H9 (cell line): ENCODE results near the gene UCP3. TPM values are rescaled to one million over a fixed set of nuclear protein-coding genes. Genes with fewer than 3 reads are reported as not detected.

Experiments used
- DNase-seq: peaks from one replicate; pipeline ENCODE4 v3.0.0-alpha.2; 2017
- H2AFZ ChIP-seq: one replicate; pipeline ENCODE4 v1.6.1; 2013; ENCODE audit warnings: mild to moderate bottlenecking, low read length, control low read depth, moderate library complexity
- H2AK5ac ChIP-seq: 2 replicates; pipeline ENCODE4 v1.6.1; 2013; ENCODE audit warnings: low read length, control low read depth, mixed read lengths; ENCODE audit not compliant: insufficient read length
- H2BK120ac ChIP-seq: one replicate; pipeline ENCODE4 v1.6.1; 2013; ENCODE audit warnings: low read depth, mild to moderate bottlenecking, low read length, control low read depth, inconsistent platforms; ENCODE audit not compliant: poor library complexity, severe bottlenecking
- H2BK12ac ChIP-seq: 2 replicates; pipeline ENCODE4 v1.6.1; 2013; ENCODE audit warnings: low read length, control low read depth, mixed read lengths, low read depth; ENCODE audit not compliant: insufficient read length
- H2BK15ac ChIP-seq: 2 replicates; pipeline ENCODE4 v1.6.1; 2013; ENCODE audit warnings: low read depth, low read length, control low read depth
- H2BK20ac ChIP-seq: one replicate; pipeline ENCODE4 v1.6.1; 2013; ENCODE audit warnings: low read depth, mild to moderate bottlenecking, low read length, control low read depth, inconsistent platforms; ENCODE audit not compliant: poor library complexity, severe bottlenecking
- H2BK5ac ChIP-seq: 2 replicates; pipeline ENCODE4 v1.6.1; 2013; ENCODE audit warnings: low read length, control low read depth, mixed read lengths; ENCODE audit not compliant: insufficient read length
- H3K14ac ChIP-seq: 2 replicates; pipeline ENCODE4 v1.6.1; 2013; ENCODE audit warnings: low read length, control low read depth; ENCODE audit not compliant: insufficient read depth
- H3K18ac ChIP-seq: 2 replicates; pipeline ENCODE4 v1.6.1; 2013; ENCODE audit warnings: low read depth, mild to moderate bottlenecking, mixed read lengths, low read length, control low read depth; ENCODE audit not compliant: insufficient read length
- H3K23ac ChIP-seq: 2 replicates; pipeline ENCODE4 v1.6.1; 2013; ENCODE audit warnings: low read length, control low read depth, mixed read lengths, low read depth; ENCODE audit not compliant: insufficient read length
- H3K23me2 ChIP-seq: 2 replicates; pipeline ENCODE4 v1.6.1; 2013; ENCODE audit warnings: low read depth, mild to moderate bottlenecking, mixed read lengths, low read length, control low read depth; ENCODE audit not compliant: insufficient read length, poor library complexity, severe bottlenecking
- H3K27ac ChIP-seq: 2 replicates; pipeline ENCODE4 v1.5.1; 2013; ENCODE audit warnings: low read length, control low read depth, mixed read lengths, low read depth; ENCODE audit not compliant: insufficient read length
- H3K27me3 ChIP-seq: 2 replicates; pipeline ENCODE4 v1.6.1; 2013; ENCODE audit warnings: low read length, control low read depth, inconsistent platforms; ENCODE audit not compliant: insufficient read depth
- H3K4ac ChIP-seq: 2 replicates; pipeline ENCODE4 v1.6.1; 2013; ENCODE audit warnings: low read depth, mild to moderate bottlenecking, control low read depth, inconsistent platforms, low read length, moderate library complexity
- H3K4me1 ChIP-seq: 2 replicates; pipeline ENCODE4 v1.6.1; 2013; ENCODE audit warnings: low read length, control low read depth, inconsistent platforms; ENCODE audit not compliant: insufficient read depth
- H3K4me2 ChIP-seq: 2 replicates; pipeline ENCODE4 v1.6.1; 2013; ENCODE audit warnings: low read length, control low read depth, mixed read lengths; ENCODE audit not compliant: insufficient read length, insufficient read depth
- H3K56ac ChIP-seq: 2 replicates; pipeline ENCODE4 v1.6.1; 2013; ENCODE audit warnings: low read depth, mild to moderate bottlenecking, mixed read lengths, low read length, control low read depth; ENCODE audit not compliant: insufficient read length
- H3K79me1 ChIP-seq: 2 replicates; pipeline ENCODE4 v1.6.1; 2013; ENCODE audit warnings: low read depth, mild to moderate bottlenecking, moderate library complexity, low read length, control low read depth, inconsistent platforms; ENCODE audit not compliant: insufficient read depth, poor library complexity, severe bottlenecking
- H3K79me2 ChIP-seq: 2 replicates; pipeline ENCODE4 v1.6.1; 2013; ENCODE audit warnings: low read length, control low read depth, inconsistent platforms; ENCODE audit not compliant: insufficient read depth
- H3K9ac ChIP-seq: 2 replicates; pipeline ENCODE4 v1.6.1; 2013; ENCODE audit warnings: low read length, control low read depth, mixed read lengths; ENCODE audit not compliant: insufficient read length; ENCODE audit errors: extremely low read depth
- H3K9me3 ChIP-seq: one replicate; pipeline ENCODE4 v1.6.1; 2013; ENCODE audit warnings: low read depth, low read length, inconsistent platforms; ENCODE audit not compliant: control insufficient read depth
- H3T11ph ChIP-seq: one replicate; pipeline ENCODE4 v1.6.1; 2013; ENCODE audit warnings: mild to moderate bottlenecking, low read length, control low read depth, inconsistent platforms
- H4K20me1 ChIP-seq: one replicate; pipeline ENCODE4 v1.6.1; 2013; ENCODE audit not compliant: control insufficient read depth, insufficient read length, insufficient read depth
- H4K5ac ChIP-seq: 2 replicates; pipeline ENCODE4 v1.6.1; 2013; ENCODE audit warnings: low read depth, mild to moderate bottlenecking, mixed read lengths, low read length, control low read depth; ENCODE audit not compliant: insufficient read length
- H4K8ac ChIP-seq: replicated peaks from 2 replicates; pipeline ENCODE4 v1.6.1; 2013; ENCODE audit warnings: low read length, control low read depth, mixed read lengths, low read depth; ENCODE audit not compliant: insufficient read length
- H4K91ac ChIP-seq: 2 replicates; pipeline ENCODE4 v1.6.1; 2013; ENCODE audit warnings: low read depth, mild to moderate bottlenecking, moderate library complexity, mixed read lengths, low read length, control low read depth; ENCODE audit not compliant: insufficient read length
- H3K27ac Mint-ChIP-seq, 3 experiments: 2 replicates in 2 of 3; 3 replicates in 1 of 3; pipeline ENCODE4 v1.8.0; 2020 to 2021; ENCODE audit warnings: mixed read lengths in 3 of 3, mild to moderate bottlenecking in 1 of 3, moderate library complexity in 1 of 3
- H3K27me3 Mint-ChIP-seq: 2 replicates; pipeline ENCODE4 v1.8.0; 2021; ENCODE audit warnings: low read depth, mild to moderate bottlenecking, moderate library complexity, mixed read lengths
- H3K36me3 Mint-ChIP-seq, 3 experiments: 2 replicates in 2 of 3; 3 replicates in 1 of 3; pipeline ENCODE4 v1.8.0; 2020 to 2021; ENCODE audit warnings: low read depth in 3 of 3, mixed read lengths in 3 of 3; ENCODE audit not compliant: insufficient read depth in 1 of 3
- H3K4me1 Mint-ChIP-seq, 2 experiments: 2 replicates each; pipeline ENCODE4 v1.8.0; 2020; ENCODE audit warnings: mixed read lengths in 2 of 2
- H3K4me3 Mint-ChIP-seq, 2 experiments: 2 replicates in 1 of 2; 3 replicates in 1 of 2; pipeline ENCODE4 v1.8.0; 2020 to 2021; ENCODE audit warnings: mild to moderate bottlenecking in 2 of 2, mixed read lengths in 2 of 2, moderate library complexity in 1 of 2
- H3K9me3 Mint-ChIP-seq, 2 experiments: 2 replicates in 1 of 2; 3 replicates in 1 of 2; pipeline ENCODE4 v1.8.0; 2020; ENCODE audit warnings: mild to moderate bottlenecking in 2 of 2, mixed read lengths in 2 of 2, moderate library complexity in 1 of 2
- WGBS: extraction: QIAGEN DNeasy Blood & Tissue Kit; methylation state at CpG from one replicate; pipeline ENCODE4 v1.1.7; 2013; ENCODE audit warnings: missing lambda C conversion rate, low lambda C conversion rate, mixed read lengths; ENCODE audit not compliant: insufficient read length; ENCODE audit errors: extremely low coverage; 5-methylcytosine and 5-hydroxymethylcytosine counted together
- total RNA-seq: library from RNA; stranded (reverse); gene quantifications from 2 replicates; pipeline ENCODE4 v1.2.1, GENCODE V29; 2021
- TF ChIP-seq, protein P1 (sequence below): fragments of 200-600 bp; sonication (generic); conservative IDR thresholded peaks from 3 replicates; pipeline ENCODE4 v1.8.0; 2021; ENCODE audit warnings: antibody characterized with exemption, mild to moderate bottlenecking

UCP3 gene
- total RNA-seq, 1 experiment from 2014 or later, result 0.85 TPM

DNA sequence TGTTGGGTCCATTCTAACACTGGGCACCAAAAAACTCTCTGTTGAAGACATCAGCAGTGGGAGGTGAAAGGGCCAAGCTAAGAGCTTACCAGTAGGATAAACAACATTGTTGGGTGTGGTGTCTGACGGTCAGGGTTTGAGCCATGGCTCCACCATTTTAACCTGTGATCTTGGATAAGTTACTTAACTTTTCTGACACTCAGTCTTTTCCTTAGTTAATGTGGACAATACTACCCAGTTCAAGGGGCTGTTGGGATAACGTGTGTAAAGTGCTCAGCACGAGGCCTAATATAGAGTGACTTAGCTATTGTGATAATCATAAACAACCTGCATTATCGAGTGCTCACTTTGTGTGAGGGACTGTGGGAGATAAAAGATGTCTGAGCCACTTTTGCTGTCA, 6.1 kb downstream of the UCP3 start:
- H3K9me3 ChIP-seq, result no peaks in the 10 kb centered on the region
- no peak overlapping the region for H3K23ac ChIP-seq
- no CpG with 5 or more reads among the region's 4 CpGs for WGBS
- no peak overlapping the region for H3K14ac ChIP-seq
- TF ChIP-seq, protein P1, sequence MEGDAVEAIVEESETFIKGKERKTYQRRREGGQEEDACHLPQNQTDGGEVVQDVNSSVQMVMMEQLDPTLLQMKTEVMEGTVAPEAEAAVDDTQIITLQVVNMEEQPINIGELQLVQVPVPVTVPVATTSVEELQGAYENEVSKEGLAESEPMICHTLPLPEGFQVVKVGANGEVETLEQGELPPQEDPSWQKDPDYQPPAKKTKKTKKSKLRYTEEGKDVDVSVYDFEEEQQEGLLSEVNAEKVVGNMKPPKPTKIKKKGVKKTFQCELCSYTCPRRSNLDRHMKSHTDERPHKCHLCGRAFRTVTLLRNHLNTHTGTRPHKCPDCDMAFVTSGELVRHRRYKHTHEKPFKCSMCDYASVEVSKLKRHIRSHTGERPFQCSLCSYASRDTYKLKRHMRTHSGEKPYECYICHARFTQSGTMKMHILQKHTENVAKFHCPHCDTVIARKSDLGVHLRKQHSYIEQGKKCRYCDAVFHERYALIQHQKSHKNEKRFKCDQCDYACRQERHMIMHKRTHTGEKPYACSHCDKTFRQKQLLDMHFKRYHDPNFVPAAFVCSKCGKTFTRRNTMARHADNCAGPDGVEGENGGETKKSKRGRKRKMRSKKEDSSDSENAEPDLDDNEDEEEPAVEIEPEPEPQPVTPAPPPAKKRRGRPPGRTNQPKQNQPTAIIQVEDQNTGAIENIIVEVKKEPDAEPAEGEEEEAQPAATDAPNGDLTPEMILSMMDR, result no peak
- no peak overlapping the region for H2BK12ac ChIP-seq
- H3K9ac ChIP-seq, result no peak overlapping the region
- no peaks in the 10 kb centered on the region for H3K23me2 ChIP-seq
- H3K27ac ChIP-seq, result no peak overlapping the region
- no peak overlapping the region for H3T11ph ChIP-seq
- H3K4me1 ChIP-seq, result no peaks in the 10 kb centered on the region
- H2BK20ac ChIP-seq, result no peak overlapping the region
- no peak overlapping the region for H4K8ac ChIP-seq
- H3K79me1 ChIP-seq, result no peaks in the 10 kb centered on the region
- Mint-ChIP-seq H3K27ac (no peak overlapping the region), H3K27me3 (no peaks in the 10 kb centered on the region; the same call in 1 of the 2 replicates), H3K4me3 (no peak overlapping the region), H3K9me3 (no peaks in the 10 kb centered on the region), H3K4me1 (peaks cover 11 to 18% of the 10 kb centered on the region in 2 experiments), H3K36me3 (no peaks in the 10 kb centered on the region; a peak in 1 of 7 replicates)
- H2AFZ ChIP-seq, result no peak overlapping the region
- H2AK5ac ChIP-seq, result no peak overlapping the region
- no peak overlapping the region for H3K4me2 ChIP-seq
- no peak overlapping the region for H2BK5ac ChIP-seq
- DNase-seq, result no peak
- no peaks in the 10 kb centered on the region for H4K20me1 ChIP-seq
- H3K79me2 ChIP-seq, result no peaks in the 10 kb centered on the region
- no peak overlapping the region for H4K5ac ChIP-seq
- H4K91ac ChIP-seq, result no peak overlapping the region
- no peak overlapping the region for H2BK15ac ChIP-seq
- H2BK120ac ChIP-seq, result no peak overlapping the region
- no peaks in the 10 kb centered on the region for H3K27me3 ChIP-seq
- no peak overlapping the region for H3K56ac ChIP-seq
- H3K18ac ChIP-seq, result no peak overlapping the region
- no peak overlapping the region for H3K4ac ChIP-seq
